IPS-NIHi11 (cell line): ENCODE measurements around the gene ZNF862.

ENCODE experiments used
- DNase-seq: peaks from one replicate; pipeline ENCODE4 v3.0.0; 2012; ENCODE audit warnings: mixed read lengths, low spot score

Gene ZNF862

DNA sequence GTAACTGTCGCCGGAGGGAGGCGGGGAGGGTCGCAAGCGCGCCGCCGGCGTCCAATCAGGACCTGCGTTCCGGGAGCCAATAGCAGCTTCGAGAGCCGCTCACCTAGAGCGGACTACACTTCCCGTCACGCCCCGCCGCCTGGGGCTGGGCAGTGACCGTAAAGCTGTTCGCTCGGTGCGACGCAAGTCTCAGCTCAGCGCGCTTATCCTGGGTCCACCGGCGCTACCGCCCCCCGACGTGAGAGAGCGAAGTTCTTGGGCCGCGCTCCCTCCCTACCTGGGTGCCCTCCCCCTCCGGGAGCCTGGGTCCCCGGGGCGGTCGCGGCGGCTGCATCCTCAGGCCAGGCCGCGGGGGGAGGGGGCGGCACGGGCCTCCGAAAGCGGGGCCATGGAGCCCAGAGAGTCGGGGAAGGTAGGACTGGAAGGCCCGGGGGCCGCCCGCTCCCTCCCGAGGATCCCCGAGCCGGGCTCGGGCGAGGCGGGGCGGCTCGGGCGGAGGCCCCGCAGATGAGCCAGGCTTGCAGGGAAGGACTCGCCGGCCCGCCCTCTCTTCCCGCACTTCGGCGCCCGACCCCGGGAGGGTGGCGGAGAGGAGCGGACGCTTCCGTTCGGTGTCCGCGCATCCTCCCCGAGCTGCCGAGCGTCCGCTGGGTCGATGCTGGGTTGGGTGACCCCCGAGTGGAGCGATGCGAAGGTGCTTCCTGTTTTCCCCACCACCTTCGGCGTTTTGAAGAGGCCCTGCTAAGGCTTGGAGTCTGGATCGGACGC is at the start of gene ZNF862:
Gene ZNF862 (plus strand): TSS at position 152 of the 768 bp plus-strand sequence. CDS start 237 bp downstream, at position 389.
- DNase-seq: peak; percentile 99

DNA sequence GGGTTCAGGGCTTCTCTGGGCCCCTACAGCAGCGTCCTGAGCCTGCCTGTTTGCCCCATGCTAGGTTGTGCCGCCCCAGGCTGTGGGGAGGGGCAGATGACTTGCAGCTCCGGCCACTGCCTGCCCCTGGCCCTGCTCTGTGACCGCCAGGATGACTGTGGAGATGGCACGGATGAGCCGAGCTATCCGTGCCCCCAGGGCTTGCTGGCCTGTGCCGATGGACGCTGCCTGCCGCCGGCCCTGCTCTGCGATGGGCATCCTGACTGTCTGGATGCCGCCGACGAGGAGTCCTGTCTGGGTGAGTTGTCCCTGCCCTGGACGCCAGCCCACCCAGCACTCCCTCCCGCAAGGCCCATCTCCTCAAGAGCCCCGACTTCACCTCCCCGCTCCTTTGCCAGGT is 49.1 kb upstream of the ZNF862 start:
- no peak for DNase-seq

DNA sequence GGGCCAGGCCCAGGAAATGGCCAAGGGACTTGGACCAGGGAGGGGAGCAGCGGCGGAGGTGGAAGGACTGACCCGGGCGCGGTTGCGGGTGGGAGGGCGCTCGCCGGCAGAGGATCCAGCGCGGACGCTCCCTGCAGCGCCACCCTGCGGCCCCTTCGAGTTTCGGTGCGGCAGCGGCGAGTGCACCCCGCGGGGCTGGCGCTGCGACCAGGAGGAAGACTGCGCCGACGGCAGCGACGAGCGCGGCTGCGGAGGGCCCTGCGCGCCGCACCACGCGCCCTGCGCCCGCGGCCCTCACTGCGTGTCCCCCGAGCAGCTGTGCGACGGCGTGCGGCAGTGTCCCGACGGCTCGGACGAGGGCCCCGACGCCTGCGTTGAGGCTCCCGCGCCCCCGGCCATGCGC is 48.0 kb upstream of the ZNF862 start:
- DNase-seq: peak; percentile 88

DNA sequence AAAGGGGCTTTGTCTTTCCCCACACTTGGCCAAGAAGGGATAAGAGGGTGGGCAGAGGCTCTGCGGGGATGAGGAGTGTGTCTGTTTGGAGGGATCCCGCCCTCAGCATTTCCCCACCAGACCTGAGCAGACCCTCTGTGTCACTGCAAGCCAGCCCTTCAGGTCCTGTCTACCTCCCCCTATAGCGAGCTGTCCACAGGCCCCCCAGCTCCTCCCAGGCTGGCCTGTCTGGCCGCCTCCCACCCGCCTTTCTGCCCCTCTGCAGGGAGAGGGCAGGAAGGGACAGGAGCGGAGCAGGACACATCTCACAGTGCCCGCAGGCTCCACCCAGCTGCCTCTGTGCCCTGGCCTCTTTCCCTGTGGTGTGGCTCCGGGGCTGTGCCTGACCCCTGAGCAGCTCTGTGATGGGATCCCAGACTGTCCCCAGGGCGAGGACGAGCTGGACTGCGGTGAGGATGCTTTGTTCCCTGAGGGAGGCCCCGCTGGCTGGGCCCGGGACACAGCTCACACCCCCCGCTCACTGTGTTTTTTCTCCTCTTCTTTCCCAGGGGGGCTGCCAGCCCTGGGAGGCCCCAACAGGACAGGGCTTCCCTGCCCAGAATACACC is 47.3 kb upstream of the ZNF862 start:
- no peak for DNase-seq

DNA sequence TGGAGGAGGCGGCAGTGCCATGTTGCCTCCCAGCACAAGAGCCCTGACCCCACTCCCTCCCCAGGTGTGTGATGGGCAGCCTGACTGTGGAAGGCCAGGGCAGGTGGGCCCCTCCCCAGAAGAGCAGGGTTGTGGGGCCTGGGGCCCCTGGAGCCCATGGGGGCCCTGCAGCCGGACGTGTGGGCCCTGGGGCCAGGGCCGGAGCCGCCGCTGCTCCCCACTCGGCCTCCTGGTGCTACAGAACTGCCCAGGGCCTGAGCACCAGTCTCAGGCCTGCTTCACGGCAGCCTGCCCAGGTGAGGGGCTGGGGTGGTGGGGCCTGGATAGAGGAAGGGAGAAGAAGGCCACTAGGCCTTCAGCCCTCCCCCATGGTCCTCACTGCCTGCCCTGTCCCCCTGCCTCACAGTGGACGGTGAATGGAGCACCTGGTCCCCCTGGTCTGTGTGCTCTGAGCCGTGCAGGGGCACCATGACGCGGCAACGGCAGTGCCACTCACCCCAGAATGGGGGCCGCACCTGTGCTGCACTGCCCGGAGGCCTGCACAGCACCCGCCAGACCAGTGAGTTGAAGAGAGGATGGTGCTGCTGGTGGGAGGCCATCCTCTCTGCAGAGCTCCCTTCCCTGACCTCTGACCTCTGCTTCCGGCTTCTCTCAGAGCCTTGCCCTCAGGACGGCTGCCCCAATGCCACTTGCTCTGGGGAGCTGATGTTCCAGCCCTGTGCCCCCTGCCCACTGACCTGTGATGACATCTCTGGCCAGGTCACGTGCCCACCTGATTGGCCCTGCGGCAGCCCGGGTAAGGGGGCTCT is 46.6 kb upstream of the ZNF862 start:
- DNase-seq: no peak

DNA sequence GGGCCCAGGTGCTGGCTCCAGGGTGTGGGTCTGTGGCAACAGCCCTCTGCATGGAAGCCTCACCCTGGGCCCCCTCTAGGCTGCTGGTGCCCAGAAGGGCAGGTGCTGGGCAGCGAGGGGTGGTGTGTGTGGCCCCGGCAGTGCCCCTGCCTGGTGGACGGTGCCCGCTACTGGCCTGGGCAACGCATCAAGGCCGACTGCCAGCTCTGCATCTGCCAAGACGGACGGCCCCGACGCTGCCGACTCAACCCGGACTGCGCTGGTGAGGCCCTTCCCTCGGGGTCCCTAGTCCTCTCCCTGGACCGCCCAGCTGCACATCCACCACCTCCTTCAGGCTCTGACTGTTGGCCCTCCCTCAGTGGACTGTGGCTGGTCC is 46.0 kb upstream of the ZNF862 start:
- no peak for DNase-seq

DNA sequence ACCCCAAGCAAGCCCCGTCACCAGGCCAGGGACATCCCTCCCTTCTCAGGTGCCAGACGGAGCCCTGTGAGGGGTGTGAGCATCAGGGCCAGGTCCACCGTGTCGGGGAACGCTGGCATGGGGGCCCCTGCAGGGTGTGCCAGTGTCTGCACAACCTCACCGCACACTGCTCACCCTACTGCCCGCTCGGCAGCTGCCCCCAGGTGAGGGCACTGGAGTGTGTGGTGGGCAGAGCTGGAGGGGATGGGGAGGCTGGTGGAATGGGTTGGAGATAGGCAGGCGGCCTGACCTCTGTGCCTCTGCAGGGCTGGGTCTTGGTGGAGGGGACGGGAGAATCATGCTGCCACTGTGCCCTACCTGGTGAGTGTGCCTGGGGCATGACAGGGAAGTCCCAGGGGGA is 44.9 kb upstream of the ZNF862 start:
- no peak for DNase-seq

DNA sequence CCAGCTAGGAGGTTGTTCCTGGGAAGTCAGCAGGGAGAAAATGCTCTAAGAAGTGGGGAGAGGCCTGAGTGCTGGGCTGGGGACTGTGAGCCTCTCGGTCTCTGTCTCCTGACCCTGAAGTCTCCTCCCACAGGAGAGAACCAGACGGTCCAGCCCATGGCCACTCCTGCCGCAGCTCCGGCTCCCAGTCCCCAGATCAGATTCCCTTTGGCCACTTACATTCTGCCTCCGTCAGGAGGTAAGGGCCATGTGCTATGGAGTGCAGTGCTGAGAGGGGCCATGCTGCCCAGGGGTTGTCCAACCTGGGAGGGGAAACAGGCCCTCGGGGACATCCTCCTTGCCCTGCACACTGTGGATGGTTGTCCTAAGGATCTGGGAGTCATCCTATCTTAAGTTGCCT is 43.5 kb upstream of the ZNF862 start:
- DNase-seq: peak; percentile 70

DNA sequence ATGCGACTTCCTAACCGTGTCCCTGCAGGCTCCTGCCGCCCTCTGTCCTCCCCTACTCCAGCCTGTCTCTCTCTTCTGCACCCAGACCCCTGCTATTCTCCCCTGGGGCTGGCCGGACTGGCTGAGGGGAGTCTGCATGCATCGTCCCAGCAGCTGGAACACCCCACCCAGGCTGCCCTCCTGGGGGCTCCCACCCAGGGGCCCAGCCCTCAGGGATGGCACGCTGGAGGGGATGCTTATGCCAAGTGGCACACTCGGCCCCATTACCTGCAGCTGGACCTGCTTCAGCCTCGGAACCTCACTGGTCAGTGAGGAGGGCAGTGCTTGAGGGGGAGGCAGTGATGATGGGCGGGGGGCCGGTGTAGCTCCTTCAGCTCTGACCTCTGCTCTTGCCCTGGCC is 43.0 kb upstream of the ZNF862 start:
- no peak for DNase-seq

DNA sequence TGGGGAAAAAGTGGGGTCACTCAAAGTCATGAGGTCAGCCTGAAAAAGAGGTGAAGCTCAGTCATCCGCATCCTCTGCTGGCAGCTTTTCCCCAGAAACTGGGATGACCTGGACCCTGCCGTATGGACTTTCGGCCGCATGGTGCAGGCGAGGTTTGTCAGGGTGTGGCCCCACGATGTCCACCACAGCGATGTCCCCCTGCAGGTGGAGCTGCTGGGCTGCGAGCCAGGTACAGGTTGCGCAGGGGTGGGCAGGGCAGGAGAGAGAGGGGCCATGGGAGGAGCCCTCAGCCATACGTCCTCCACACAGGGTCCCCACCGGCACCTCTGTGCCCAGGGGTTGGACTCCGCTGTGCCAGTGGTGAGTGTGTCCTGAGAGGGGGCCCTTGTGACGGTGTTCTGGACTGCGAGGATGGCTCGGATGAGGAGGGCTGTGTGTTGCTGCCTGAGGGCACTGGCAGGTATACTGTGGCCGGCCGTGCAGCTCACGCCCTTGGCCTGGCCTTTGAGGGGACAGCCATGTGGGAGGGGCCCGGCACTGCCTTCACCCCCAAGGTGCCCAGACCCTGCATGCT is 41.8 kb upstream of the ZNF862 start:
- DNase-seq: peak; percentile 62

DNA sequence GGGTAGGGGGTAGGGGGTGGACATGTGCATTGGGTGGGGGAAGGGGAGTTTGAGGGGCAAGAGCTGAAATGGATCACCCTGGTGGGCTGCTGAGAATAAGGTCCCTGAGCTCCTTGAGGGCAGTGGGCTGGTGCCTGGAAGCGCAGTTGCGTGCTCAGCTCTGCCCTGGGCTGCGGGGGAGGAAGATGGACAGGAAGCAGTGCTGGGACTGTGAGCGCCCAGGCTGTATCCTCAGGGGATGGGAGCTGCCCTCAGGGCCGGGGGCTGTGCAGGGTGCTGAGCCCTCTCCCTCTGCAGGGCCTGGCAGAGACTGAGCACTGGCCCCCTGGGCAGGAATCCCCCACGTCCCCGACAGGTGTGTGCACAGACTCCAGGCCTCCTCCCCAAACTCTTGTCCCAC is 40.4 kb upstream of the ZNF862 start:
- DNase-seq: no peak

DNA sequence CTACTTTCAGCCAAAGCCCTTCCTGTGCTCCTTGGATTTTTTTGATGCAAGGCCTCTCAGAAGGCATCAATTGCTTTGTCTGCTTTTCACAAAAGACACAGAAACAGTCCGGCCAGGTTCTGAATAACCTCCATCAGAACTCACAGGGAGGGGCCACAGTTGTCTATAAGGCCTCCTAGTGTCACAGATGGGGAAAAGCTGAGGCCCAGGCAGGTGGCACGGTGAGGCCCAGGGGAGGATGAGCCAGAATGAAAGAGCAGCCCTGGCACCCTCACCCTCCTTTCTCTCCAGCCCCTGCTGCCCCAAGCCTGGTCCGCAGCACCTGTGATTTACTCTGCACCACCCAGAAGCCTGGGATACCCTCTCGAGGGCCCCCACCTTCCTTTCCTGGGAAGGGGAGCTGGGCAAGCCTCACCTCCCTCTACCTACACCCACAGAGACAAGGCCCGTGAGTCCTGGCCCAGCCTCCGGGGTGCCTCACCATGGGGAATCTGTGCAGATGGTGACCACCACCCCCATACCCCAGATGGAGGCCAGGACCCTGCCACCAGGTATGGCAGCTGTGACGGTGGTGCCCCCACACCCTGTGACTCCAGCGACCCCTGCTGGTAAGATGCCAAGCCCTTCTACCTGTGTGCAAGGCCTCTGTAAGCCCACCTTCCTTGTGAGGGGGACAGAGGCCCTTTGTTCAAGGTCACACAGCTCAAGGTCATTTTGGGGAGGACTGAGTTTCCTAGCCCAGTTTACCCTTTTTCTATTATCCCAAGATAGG is 38.6 kb upstream of the ZNF862 start:
- peak; percentile 90 for DNase-seq

DNA sequence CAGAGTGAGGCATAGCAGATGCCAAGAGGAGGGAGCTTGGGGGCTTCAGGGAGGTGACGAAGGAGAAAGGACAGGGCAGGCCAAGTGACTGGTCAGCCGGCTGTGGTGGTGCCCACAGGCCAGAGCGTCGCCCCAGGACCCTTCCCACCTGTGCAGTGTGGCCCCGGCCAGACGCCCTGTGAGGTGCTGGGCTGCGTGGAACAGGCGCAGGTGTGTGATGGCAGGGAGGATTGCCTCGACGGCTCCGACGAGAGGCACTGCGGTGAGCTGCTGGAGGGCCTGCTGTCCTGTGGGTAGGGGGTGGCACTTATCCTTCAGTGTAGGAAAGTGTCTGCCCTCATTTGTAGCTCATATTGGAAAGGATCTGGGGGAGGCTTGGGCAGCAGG is 38.0 kb upstream of the ZNF862 start:
- DNase-seq: no peak

DNA sequence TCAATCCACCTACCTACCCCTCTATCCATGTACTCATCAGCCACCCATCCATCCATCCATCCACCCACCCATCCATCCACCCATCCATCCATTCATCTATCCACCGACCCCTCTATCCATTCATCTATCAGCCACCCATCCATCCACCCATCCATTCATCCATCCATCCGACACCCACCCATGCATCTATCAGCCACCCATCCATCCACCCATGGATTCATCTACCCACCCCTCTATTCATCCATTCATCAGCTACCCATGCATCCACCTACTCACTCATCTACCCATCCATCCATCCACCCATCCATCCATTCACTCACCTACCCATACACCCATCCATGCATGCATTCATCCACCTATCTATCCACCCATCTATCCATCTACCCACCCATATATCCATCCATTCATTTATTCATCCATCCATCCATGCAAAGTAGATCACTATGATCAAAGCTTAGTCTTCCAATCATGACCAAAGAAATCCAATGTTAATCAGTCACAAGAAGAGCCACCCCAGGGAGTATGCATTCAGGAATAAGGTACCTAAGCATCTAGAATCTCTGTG is 37.1 kb upstream of the ZNF862 start:
- DNase-seq: no peak

DNA sequence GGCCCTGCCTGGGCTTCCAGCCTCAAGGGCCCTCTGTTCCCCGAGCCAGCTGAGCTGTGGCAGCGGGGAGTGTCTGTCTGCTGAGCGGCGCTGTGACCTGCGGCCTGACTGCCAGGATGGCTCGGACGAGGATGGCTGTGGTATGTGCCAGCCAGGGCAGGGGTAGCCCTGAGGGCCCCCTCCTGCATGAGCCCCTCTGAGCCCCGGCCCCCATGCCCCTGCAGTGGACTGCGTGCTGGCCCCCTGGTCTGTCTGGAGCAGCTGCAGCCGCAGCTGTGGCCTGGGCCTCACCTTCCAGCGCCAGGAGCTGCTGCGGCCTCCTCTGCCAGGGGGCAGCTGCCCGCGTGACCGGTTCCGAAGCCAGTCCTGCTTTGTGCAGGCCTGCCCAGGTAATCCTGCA is 36.4 kb upstream of the ZNF862 start:
- DNase-seq: no peak

DNA sequence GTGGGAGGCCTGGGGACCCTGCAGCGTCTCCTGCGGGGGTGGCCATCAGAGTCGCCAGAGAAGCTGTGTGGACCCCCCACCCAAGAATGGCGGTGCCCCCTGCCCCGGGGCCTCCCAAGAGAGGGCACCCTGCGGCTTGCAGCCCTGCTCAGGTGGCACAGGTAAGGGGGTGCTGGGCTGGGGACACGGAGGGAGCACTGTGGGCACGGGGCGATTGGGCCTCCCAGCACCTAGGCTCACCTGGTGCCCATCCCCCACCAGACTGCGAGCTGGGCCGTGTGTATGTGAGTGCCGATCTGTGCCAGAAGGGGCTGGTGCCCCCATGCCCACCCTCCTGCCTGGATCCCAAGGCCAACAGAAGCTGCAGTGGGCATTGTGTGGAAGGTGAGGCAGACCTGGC is 35.2 kb upstream of the ZNF862 start:
- no peak for DNase-seq

DNA sequence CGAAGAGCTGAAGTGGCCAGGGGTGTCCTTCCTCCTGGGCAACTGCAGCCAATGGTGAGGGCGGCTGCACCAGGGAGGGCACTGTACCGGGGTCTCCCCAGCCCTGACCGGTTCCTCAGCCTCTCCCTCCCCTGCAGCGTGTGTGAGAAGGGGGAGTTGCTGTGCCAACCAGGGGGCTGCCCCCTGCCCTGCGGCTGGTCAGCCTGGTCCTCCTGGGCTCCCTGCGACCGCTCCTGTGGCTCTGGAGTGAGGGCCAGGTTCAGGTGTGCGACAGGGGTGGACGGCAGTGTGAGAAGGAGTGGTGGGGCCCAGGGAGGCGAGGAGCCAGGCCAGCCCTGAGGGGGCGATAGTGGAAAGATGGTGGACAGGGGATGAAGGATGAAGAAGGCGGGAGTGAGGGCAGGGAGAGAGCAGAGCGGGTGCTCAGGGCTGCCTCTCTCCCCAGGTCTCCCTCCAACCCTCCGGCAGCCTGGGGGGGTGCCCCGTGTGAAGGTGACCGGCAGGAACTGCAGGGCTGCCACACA is 34.6 kb upstream of the ZNF862 start:
- no peak for DNase-seq

DNA sequence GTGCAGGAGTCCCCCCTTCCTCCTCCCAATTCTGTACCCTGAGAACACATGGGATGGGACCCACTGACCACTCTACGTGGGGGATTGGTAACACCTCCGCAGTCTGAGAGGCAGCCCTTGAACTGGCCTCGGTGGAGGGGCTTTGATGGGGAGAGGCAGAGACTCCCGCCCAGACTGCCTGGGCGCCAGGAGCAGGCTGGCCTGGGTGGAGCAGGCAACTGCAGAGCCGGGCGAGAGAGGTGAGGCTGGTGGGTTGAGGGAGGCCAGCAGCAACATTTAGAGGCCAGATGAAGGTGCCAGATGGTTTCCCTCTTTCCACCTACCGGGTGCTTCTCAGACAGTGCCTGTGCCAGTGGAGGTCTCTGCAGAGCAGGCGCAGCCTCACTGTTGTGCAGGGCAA is 34.1 kb upstream of the ZNF862 start:
- no peak for DNase-seq

DNA sequence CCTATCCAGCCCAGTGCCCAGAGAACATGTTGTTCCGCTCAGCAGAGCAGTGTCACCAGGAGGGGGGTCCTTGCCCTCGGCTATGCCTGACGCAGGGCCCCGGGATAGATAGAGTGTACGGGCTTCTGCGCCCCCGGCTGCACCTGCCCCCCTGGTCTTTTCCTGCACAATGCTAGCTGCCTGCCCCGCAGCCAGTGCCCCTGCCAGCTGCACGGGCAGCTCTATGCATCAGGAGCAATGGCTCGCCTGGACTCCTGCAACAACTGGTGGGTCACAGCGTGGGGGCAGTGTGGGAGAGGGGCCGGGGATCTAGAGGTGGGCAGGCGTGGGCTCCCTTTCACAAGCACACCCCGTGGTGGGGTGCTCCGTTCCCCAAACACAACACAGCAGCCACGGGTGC is 31.4 kb upstream of the ZNF862 start:
- DNase-seq: no peak

DNA sequence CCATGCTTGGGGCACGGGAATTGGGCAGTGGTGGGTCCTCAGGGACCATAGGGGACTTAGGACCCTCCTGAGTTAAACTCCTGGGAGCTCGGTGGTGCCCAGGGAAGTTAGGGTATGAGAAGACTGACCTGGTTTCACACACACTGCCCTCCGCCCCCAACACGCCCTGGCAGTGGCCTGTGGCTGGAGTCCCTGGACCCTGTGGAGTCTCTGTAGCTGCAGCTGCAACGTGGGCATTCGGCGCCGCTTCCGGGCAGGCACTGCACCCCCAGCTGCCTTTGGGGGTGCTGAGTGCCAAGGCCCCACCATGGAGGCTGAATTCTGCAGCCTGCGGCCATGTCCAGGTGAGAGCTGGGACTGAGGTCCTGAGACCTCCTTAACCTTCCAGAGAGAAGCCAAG is 29.9 kb upstream of the ZNF862 start:
- DNase-seq: no peak

DNA sequence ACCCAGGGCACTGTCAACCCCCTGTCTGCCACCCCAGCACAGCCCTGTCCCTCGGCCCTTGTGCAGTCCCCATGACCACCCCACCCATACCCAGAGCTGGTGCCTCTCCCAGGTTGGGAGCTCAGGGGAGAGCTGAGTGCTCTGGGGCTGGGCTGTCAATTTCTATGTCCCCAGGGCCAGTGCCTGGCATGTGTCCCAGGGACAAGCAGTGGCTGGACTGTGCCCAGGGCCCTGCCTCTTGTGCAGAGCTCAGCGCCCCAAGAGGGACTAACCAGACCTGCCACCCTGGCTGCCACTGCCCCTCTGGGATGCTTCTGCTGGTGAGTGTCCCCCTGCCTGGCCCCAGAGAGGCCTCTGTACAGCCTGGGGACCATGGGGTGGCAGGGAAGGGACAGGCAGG is 29.0 kb upstream of the ZNF862 start:
- no peak for DNase-seq

DNA sequence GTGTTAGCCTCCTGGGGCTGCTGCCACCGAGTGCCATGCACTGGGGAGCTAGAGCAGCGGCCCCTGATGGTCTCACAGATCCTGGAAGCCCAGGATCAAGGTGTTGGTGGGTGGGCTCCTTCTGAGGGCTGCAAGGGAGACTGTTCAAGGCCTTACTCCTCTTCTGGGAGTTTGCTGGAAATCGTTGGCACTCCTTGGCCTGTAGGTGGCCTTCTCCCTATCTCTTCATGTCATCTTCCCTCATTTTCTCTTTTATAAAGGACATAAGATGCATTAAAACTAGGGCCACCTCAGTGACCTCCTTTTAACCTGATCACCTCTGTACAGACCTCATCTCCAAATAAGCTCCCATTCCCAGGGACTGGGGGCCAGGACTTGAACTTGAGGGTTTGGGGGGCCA is 27.0 kb upstream of the ZNF862 start:
- DNase-seq: no peak
